Measurements from ENCODE around the gene FRMD4A. TPM values are rescaled to one million over a fixed set of nuclear protein-coding genes. Genes with fewer than 3 reads are reported as not detected.

Gene FRMD4A
- total and polyA plus RNA-seq, 11 donors: 12.2 to 58.1 (median 28.1) TPM

GRCh38 chr10:14345262-14345661, 14.5 kb upstream of the FRMD4A start:
- Histone ChIP-seq H3K27me3 (peaks cover 0 to 5% (median 0%) of the 10 kb centered on the region in 9 donors), H3K36me3 (no peaks in the 10 kb centered on the region), H3K4me3 (no peak overlapping the region), H3K9me3 (no peaks in the 10 kb centered on the region), H3K27ac (no peak overlapping the region), H3K4me1 (no peaks in the 10 kb centered on the region)
- 69 to 79% (median 76%) methylated on average over 2 of the region's 2 CpGs for WGBS, 4 donors
- ATAC-seq (no peak), DNase-seq (no peak)
- intact Hi-C loops (cut with DNase I): no loop called here
- no peak for TF ChIP-seq POLR2A (IDR thresholded peaks at IDR 0.05)
- no peak for TF ChIP-seq CTCF (IDR thresholded peaks at IDR 0.05)

DNA sequence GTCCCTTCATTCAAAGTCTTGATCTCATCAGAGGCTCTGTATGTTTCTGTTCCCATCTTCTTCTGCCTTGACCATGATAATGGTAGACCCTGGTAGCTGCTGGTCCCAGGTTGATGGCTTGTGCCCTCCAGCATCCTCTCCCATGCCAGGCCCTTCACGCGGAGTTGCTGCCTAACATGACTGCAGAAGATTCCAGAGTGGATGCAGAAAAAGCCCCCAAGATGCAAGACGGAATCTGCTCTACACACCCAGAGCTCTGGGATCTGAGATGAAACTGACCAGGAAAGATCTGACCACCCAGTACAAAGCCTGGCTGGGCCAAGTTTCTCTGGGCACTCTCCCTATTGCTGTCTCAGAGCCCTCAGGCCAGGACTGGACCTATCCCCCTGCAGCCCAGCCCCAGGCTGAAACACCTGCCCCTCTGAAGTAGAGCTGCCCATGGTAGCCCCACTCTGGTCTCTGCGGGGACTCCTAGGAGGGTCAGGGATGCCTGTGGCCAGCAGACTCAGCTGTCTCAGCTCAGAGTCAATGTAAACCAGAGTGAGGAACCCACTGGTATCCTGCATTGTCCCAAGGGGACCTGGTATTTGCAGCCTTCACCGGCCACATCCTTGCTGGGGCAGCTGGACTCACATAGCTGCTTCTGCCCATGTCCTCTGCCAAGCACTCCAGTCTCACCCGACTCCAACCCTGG, 9.5 kb upstream of the FRMD4A start:
- no peaks in the 10 kb centered on the region for H3K36me3 ChIP-seq
- peaks cover 0 to 5% (median 0%) of the 10 kb centered on the region in 9 donors for H3K27me3 ChIP-seq
- DNase-seq: no peak
- H3K27ac ChIP-seq: no peak overlapping the region
- no peaks in the 10 kb centered on the region for H3K9me3 ChIP-seq
- no peak overlapping the region for H3K4me3 ChIP-seq
- 84 to 93% (median 88%) methylated on average over 6 of the region's 6 CpGs for WGBS, 4 donors
- intact Hi-C loops (cut with DNase I): no loop called here
- H3K4me1 ChIP-seq: no peaks in the 10 kb centered on the region
- ATAC-seq: no peak
- TF ChIP-seq CTCF (IDR thresholded peaks at IDR 0.05): no peak
- no peak for TF ChIP-seq POLR2A (IDR thresholded peaks at IDR 0.05)

- H3K27ac ChIP-seq: no peak overlapping the region
- DNase-seq: no peak
- 85 to 88% (median 88%) methylated on average over 2 of the region's 2 CpGs for WGBS, 4 donors
- H3K36me3 ChIP-seq: no peaks in the 10 kb centered on the region
- H3K27me3 ChIP-seq: peaks cover 0 to 24% (median 3%) of the 10 kb centered on the region in 9 donors
- no peaks in the 10 kb centered on the region for H3K4me1 ChIP-seq
- ATAC-seq: no peak
- TF ChIP-seq CTCF (IDR thresholded peaks at IDR 0.05) (no peak), POLR2A (IDR thresholded peaks at IDR 0.05) (no peak)
- intact Hi-C loops (cut with DNase I): no loop called here
- H3K9me3 ChIP-seq: no peaks in the 10 kb centered on the region
- H3K4me3 ChIP-seq: no peak overlapping the region
Measured at GRCh38 chr10:14336736-14337135, 6.0 kb upstream of the FRMD4A start.

DNA sequence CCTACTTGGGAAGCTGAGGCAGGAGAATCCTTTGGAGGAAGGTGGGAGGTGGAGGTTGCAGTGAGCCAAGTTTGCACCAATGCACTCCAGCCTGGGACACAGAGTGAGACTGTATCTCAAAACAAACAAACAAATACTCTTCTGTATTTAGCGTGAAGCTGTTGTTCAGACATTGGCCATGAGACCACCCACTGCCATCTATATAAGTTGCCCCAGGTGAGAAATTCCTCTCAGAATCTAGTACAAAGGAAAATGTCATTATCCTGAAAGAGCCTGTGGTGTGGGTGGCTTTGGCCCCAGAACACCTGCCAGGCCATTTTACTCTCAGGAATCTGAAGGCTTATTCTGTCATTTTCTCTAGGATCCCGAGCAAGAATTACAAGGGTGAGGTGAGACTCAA, 4.0 kb upstream of the FRMD4A start:
- no peaks in the 10 kb centered on the region for H3K9me3 ChIP-seq
- H3K27me3 ChIP-seq: peaks cover 0 to 40% (median 12%) of the 10 kb centered on the region in 9 donors
- no peaks in the 10 kb centered on the region for H3K36me3 ChIP-seq
- ATAC-seq: no peak
- DNase-seq: no peak
- WGBS, 4 donors: 85 to 90% (median 87%) methylated on average over 2 of the region's 2 CpGs
- H3K4me3 ChIP-seq: no peak overlapping the region
- no peak for TF ChIP-seq POLR2A (IDR thresholded peaks at IDR 0.05)
- TF ChIP-seq CTCF (IDR thresholded peaks at IDR 0.05): no peak
- H3K4me1 ChIP-seq: no peaks in the 10 kb centered on the region
- intact Hi-C loops (cut with DNase I): no loop called here
- no peak overlapping the region for H3K27ac ChIP-seq

Data from heart left ventricle (tissue), 16 donors.